T-helper 2 cell (primary cell): ENCODE data around the gene SCUBE1.
A peak's percentile ranks its signal among the peaks of the same experiment; 100 is the strongest.

Source experiments
- DNase-seq, 5 experiments: peaks; one replicate each; pipeline versions ENCODE4 v3.0.0 to v3.0.0-alpha.2; 2012 to 2022

The SCUBE1 gene

DNA sequence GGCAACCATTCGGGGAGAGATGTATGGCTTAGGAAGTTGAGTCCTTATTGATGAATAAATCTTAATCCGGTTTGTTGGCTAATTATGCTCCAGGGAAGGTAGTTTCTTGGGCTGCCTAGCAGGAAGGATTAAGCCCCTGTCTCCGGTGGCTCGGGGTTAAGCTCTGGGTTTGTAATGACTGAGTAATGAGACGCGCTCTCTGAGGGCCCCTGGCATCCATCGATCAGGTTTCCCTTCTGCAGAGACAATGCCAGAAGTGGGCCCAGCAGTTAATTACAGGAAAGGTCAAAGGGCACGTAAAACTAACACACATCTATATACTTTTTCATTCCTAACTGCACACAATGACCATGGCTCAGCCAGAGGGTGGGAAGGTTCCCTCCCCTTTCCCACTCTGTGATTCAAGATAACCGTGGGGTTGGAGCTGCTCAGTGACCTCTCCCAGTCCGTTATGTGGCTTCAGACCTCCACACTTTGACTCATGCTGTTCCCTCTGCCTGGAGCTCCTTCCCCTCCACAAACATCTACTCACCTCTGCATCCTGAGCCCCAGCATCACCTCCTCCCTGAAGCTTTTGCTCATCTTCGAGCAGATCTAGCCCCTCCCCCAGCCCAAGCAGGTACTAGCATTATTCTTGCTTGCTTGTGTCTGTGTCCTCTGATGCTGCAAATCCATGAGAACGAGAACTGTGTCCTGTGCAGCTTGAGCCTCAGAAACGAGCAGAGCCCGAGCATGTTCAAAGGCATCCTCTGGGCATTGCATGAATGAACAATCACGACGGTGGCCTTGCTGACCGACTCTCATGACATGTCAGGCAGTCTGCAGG lies 16.6 kb downstream of the SCUBE1 start:
- no peak for DNase-seq

DNA sequence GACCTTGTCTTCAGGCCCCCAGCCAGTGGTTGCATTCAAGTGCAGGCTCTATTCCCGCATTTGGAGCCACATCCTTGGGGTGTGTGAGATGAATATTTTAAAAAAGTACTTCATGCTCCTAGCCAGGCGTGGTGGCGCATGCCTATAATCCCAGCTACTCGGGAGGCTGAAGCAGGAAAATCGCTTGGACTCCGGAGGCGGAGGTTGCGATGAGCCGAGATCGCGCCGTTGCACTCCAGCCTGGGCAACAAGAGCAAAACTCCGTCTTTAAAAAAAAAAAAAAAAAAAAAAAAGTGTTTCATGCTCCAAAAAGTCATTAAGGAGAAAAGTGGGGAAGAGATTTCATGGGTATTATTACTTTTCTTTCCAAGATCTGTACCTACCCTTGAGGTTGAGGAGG lies 18.0 kb downstream of the SCUBE1 start:
- no peak for DNase-seq

DNA sequence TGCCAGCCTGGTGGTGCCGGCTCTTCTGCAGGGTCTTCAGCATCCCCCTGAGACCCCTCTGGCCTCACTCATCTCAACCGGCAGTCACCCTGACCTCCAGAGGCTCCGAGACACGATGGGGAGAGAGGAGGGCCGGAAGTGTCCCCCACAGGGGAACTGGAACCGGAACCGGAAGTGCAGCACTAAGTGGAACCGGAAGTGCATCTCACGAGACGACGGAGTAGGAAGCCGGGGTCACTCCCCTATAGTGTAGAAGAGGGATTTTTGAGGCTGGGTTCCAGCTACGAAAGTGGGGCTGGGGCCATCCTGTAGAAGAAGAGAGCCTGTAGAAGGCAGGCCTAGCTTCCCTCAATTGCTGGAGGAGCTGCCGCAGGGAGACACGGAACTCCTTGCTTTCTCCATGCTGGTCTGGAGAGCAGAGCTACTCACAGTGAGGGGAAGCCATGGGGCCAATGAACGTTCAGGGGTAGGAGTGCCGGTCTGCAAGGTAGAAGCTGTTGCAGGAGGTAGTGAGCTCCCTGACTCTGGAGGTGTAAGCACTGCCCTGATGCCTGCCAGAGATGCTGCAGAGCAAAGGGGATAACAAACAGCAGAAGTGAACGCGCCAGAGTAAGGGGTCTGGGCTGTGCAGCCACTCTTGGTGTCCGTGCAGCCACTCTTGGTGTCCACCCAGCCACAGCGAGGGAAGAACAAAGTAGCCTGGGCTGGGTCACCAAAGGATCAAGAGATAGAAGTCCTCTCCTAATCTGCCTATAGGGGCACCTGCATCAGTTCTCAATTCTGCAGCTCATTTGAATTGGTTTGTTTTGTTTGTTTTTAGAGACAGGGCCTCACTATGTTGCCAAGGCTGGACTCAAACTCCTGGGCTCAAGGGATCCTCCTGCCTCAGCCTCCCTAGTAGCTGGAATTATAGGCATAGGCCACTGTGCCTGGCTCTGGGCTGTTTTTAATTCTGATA lies 21.9 kb downstream of the SCUBE1 start:
- peak in 1 of 5 experiments; percentile 50 for DNase-seq

DNA sequence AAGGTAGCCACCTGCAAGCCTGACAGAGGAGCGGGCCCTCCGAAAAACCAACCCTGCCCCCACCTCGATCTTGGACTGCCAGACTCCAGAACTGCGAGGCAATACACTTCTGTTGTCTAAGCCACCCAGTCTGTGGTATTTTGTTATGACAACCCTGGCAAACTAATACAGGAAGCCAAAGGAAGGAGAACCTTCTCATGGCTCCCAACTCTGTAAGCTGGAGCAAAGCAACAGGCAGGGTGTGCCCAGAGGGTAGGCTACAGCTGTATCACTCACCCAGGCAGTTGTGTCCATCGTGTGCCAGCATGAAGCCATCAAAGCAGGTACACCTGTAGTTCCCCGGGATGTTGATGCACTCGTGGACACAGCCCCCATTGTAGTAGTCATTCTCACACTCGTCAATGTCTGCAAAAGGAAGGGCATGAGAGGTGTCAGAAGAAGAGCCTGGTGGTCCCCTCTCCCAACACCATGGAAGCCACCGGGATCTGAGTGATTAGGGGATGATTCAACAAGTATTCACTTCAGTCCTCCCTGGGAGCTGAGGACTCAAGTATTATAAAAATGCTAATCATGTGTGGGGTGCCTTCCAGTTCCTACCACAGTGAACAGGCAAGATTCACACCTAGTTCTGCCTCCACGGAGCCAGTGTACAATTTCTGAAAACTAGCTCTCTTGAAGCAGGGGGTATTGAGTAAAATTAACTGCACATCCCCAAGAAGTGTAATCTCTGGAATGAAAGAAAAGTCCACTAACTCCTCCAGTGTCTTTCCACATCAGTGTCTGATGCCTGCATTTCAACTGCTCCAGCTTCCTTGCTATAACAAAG lies 23.3 kb downstream of the SCUBE1 start:
- DNase-seq: no peak

DNA sequence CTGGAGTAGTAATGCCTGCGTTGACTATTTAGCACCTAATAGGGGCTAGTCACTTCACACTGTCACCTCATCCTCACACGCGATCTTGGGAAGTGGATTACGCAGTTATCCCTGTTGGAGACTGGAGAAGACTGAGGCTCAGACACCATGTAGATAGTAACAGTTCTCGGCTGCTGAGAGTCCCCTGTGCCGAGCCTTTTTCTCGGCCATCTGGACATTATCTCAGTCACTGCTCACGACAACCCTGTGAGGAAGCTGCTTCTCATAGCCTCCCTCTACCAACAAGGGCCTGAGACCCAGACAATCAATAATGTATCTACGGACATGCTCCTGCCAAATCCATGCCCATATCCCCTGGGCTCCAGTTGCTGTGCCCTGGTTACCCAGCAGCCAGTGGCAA lies 25.9 kb downstream of the SCUBE1 start:
- DNase-seq: no peak

DNA sequence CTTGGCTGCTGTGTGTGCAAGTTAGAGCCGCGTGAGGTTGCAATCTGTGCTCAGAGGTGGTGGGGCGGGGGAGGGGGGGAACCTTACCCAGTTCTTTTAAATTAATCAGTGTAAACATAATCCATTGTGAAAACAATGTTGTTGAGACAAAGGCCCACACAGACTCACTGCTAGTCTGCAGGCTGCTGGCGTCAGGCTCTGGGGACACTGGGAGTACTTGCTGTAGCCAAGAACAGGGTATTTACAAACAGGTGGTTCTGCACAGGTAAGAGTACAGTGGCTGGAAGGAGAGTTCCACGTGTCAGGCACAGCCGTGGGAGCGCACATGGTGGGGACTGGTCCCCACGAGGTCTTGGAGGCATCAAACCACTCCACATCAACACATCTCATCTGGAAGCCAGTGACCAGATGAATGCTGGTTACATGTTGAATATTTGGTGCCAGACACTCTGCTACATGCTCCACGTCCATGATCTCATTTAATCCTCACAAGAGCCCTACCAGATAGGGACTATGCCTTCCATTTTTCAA lies 27.4 kb downstream of the SCUBE1 start:
- DNase-seq: no peak

DNA sequence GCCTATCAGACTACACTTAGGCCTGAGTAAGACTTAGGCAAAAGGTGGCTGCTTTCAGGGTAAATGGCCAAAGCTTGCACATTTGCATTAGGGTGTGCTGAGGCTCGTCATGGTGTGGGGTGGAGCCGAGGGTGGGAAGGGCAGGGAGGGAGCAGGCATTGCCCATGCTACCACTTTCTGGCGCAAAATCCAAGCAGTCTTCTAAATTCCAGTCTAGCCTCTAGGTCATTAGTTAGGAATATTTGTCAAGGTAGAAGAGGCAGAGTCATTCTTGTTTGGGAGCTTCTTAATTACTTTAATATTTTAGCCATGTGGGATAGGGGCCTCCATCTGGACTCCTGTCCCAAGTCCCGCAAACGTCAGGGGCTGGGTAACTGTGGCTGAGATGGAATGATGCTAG lies 28.6 kb downstream of the SCUBE1 start:
- DNase-seq: no peak

DNA sequence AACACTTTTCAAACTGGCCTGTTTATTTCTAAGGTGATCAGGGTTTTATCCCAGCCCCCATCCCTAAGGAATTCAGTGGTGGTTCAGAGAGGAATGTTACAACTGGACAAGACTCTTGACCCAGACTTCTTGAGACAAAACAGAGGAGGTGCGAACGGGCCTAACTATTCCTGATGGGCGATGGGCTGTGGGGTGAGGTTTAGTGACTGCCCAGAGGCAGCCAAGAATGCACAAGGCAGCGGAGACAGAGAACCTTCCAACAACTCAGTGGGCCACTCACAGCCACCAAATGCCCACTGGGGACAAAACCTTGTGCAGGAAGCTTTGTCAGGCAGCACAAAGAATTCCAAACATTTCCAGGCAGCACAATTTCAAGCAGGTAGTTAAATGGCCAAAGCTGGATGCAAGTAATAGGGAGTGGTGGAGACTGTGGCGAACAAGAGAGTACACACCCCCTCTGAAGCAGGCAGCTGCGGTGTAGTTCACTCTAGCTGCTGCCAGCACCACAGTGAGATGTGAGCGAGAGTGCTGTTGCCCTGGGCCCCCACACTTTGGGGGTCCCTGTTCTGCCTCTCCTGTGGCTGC lies 29.2 kb downstream of the SCUBE1 start:
- no peak for DNase-seq

DNA sequence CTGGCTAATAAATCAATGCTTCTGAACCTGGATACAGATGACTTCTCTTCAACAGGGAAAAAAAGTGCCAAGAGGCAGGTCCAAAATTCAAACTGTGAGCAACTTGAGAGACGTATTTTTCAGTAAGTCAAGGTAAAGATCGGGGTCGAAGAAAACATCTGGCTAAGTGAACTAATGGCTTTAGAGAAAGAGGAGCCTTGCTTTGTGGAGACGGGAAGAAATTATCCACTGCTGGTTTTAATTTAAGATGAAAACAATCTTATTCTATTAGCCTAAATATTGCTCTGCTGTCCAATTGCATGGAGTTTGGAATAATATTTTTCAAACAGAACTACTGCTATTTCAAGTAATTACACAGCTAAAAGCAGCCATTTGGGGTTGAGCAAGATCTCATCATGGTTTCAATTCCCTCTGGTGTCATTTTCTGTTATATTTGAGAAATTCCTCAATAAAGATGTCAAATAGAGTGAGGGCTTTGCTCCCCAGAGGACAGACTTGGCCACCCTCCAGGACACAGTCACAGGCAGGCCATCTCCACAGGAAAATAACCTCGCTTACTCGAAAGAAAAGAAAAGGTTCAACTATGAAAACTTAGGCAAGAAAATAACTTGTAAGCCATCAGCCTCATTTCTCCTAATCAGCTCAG lies 29.8 kb downstream of the SCUBE1 start:
- DNase-seq: no peak

DNA sequence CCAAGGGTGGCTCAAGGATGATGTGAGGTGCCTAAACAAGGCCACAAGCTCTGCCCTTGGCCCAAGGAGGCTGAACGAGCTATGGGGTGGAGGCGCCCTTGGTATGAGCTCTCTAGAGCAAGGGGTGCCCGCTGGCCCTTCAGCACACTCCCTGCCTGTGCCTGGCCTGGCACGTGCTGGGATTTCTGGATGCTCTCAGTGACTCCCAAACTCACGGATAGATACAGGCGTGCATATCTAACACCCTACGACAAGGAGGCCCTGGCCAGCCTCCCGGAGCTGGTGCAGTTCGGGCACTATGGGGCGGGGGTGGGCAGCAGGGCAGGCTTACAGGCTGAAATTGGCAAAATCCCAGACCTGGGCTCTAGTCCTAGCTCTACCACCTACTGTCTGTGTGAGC lies 30.6 kb downstream of the SCUBE1 start:
- no peak for DNase-seq

DNA sequence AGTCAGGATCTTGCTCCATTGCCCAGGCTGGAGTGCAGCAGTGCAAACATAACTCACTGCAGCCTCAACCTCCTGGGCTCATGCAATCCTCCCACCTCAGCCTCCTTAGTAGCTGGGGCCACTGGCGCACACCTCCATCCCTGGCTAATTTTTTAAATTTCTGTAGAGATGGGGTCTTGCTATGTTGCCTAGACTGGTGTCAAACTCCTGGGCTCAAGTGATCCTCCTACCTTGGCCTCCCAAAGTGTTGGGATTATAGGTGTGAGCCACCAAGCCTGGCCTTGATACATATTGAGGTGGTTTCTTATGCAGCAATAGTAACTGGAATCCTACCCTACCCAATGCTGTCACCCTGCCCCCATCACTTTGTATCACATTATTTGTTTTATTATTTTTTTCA lies 32.4 kb downstream of the SCUBE1 start:
- DNase-seq: no peak

DNA sequence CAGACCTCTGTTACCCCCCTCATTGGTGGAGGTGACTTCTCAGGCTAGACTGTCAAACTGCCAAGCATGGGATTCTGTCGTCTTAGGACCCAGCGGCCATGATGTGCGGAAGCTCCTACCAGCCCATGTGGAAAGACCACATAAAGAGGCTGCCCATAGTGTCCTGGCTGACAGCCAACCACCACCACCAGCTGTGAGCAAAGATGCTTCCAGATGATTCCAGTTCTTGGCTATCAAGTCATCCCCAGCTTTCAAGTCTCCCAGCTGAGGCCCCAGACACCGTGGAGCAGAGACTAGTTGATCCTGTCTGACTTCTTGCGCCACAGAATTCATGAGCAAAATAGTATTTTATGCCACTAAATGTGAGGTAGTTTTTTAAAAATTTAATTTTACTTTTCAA lies 32.9 kb downstream of the SCUBE1 start:
- DNase-seq: no peak

DNA sequence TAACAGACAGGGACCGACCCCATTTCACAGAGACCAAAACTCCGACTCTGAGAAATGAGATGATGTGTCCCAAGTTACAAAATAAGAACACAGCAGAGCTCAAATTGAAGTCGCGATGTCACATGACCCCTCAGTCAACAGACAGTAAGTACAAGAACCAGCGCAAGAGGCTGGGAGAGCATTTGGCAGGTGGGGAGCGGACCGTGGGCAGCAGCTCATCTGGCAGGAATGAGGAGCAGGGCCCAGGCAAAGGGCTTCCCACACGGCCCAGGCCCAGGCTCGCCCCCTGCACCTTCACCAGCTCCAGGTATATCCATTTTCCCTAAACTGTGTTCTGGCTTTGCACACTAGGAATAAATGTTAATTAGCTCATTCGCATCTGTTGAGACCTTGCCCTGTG lies 34.3 kb downstream of the SCUBE1 start:
- DNase-seq: no peak

DNA sequence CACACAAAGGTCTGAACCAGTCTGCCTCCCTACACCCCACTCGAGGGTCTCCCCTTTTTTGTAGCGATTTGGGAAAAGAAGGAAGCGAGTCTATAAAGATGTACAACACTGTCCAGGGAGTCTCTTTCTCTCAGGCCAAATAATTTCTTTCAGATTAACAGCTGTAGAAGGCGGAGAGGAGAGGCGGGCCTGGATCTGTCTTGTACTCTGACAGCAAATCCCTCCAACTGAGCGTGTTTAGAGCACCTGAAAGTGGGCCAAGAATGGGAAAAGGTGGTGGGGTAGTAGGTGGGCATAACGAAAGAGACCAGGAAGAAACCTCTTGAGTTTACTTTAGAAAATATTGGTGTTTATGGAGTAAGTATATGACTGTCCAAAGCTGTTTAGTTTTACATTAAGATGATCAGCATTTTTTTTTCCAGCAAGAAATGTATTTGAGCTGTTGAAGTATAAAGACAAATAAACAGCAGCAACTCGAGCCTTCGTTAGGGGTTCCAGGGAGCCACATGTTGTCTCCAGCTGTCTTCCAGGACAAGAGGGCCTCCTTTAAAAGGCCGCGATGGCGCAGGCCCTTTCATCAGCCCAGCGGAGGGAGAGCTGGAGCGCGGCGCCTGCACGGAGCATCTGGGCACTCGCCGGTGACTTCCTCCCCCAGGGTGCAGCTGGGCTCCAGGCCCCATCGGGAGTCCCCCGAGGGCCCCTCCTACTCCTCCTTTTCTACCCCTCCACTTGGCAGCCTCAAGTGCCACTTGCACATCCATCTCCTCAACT lies 34.9 kb downstream of the SCUBE1 start:
- DNase-seq: no peak

DNA sequence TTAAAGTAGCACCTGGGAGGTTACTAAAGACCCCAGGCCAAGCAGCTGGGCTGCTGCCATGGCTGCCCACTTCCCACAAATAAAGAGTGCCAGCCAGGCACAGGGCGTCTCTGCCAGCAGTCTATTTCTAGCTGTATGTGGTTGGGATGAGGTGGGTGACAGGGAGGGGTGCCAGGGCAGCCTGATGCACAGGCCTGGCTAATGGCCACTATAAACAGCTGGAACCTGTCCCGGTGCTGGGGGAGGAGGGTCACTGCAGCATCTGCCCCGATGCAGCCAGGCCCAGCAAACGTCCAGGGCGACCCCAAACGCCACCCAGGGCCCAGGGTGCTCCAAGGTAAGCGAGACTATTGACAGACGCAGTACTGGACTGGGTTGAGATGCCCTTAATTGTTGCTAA lies 37.4 kb downstream of the SCUBE1 start:
- DNase-seq: no peak

DNA sequence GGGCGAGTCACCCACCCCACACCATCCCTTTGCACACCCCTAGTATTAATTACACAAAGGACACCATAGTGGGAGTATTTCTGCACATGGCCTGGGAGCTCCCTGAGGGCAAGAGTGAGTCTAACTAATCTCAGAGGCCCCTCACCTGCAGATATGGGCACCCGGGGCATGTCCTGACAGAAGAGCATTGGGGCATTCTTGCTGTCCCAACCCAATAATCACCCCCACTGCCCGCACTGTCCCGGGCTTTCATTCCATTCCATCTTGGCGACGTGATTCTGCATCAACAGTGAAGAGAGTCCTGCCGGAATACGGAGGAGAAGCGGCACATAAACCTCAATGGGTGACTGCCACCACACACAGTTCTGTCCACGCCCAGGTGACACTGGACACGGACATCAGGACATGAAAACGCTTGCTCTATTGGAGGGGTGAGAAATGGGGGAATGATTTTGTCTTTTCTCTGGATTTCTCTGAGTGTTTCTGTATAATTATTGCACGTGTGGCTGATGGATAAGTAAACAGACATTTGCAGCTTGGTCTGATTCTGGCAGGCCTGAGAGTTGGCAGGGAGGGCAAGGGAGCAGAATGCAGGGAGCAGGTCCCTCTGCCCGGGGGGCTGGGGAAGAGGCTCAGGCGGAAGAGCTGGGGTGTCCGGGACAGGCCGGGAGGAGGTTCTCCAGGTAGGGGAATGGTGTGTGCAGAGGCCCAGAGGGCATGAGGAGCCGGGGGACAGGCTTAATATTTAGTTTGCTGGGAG lies 38.2 kb downstream of the SCUBE1 start:
- no peak for DNase-seq

DNA sequence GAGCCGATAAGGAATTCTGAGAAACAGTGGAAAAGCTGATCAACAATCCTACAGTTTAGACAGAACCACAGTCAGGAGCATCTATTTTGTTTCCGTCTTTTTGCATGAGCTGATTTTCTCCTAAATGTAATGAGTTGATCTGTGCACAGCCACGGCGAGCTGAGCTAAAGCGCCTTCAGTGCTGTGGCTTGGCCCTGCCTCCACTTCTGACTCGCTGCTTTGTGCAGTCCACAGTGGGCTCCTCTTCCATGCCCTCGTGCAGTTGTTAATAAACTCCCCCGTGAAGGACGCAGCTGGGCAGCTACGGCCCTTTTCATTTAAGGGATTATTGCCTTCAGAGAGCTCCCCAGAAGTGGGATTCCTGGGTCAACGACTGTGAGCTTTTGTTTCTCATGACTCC lies 39.4 kb downstream of the SCUBE1 start:
- no peak for DNase-seq

DNA sequence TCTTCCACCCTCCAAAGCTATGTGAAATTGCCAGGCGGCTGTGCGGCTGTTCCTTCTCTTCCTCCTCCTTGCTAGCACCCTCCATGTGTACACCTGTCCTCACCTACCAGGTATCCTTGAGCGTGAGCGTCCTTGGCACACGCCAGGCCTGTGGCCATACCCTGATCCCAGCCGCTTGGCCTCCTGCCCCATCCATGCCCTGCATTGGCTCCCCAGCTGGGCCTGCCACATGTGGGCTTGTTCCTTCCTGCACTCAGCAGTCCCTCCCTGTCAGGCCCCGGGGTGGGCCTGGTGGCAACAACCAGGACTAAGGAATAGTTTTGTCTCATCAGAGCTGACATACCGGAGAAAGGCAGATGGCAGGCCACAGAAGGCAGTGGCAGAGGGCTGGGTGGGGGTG lies 40.0 kb downstream of the SCUBE1 start:
- no peak for DNase-seq

DNA sequence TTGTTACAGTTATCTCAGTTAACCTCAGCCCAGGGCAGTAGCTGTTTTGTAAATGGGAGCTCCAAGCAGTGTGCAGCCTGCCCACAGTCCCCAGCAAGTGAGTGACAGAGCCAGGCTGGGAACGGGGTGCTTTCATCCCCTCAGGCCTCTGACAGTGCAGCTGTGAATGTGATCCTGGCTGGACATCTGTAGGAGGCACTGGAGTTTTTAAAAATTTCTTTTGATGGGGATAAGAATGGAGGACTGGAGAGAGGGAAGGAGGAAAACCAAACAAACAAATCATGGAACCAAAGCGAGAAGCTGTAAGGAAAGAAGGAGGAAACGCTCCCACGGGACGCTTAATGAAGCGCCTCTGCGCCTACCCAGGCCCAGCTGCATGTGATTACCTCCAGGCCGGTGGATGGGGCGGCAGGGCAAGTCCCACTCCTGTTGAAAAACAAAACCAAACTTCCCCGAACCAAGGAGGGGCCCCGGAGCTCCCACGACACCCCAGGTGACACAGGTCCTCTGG lies 40.6 kb downstream of the SCUBE1 start:
- DNase-seq: no peak

DNA sequence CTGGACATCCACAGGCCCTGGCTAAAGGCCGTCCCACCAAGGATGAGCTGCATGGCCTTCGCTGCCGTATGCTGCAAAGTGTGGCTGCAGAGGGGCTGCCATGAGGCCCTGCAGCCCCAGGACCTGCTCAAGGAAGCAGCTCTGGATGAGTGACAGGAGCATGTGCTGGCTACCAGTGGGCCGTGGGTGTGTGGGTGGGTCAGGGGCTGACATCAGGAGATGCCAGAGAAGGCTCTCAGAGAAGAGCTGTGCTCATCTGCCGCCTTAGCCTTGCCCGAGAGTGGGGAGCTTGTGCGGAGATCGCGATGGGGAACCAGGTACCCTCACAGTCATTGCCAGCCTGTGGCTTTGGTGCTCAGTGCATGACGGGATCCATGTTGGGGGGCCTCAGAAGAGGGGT lies 41.3 kb downstream of the SCUBE1 start:
- no peak for DNase-seq
